ENCODE results near the gene CDKN2AIPNL. TPM values are rescaled to one million over a fixed set of nuclear protein-coding genes. Genes with fewer than 3 reads are reported as not detected.

Gene CDKN2AIPNL
- total RNA-seq, 1 experiment from 2014 or later = 60.5 TPM

- Histone ChIP-seq H3K27me3 (replicated peaks; ENCODE audit: insufficient read depth, low read depth, low read length, poor library complexity) (no peaks in the 10 kb centered on the region), H3K9me3 (ENCODE audit: low read depth, low read length, poor library complexity, severe bottlenecking) (no peaks in the 10 kb centered on the region), H3K4me3 (ENCODE audit: low read depth, low read length, poor library complexity, severe bottlenecking) (no peak overlapping the region), H3K36me3 (ENCODE audit: insufficient read depth, low read length, poor library complexity, severe bottlenecking) (no peaks in the 10 kb centered on the region), H3K27ac (ENCODE audit: low read depth, low read length, poor library complexity, severe bottlenecking) (no peak overlapping the region), H3K4me1 (ENCODE audit: insufficient read depth, low read length, poor library complexity, severe bottlenecking) (peaks cover under 1% of the 10 kb centered on the region)
- POLR2A ChIA-PET (ENCODE audit: low non-redundant PET) = no interaction called here
- intact Hi-C loops (cut with micrococcal nuclease; ENCODE audit: unreplicated experiment) = no loop called here
- TF ChIP-seq EZH2 (IDR thresholded peaks at IDR 0.05; ENCODE audit: borderline replicate concordance, low read depth, low read length, poor library complexity, severe bottlenecking) (no peak), CTCF (conservative IDR thresholded peaks at IDR 0.05; ENCODE audit: low read depth, low read length) (no peak)
- no TSS peak for BruUV-seq (replicated peaks)
- CTCF ChIA-PET = no interaction called here
- DNase-seq (ENCODE audit: low spot score) = no peak
Observed at GRCh38 chr5:134432677-134433359, 21.1 kb upstream of the CDKN2AIPNL start.

GRCh38 chr5:134432174-134432573, 20.5 kb upstream of the CDKN2AIPNL start:
- no peak for TF ChIP-seq CTCF (conservative IDR thresholded peaks at IDR 0.05; ENCODE audit: low read depth, low read length)
- no peak for TF ChIP-seq EZH2 (IDR thresholded peaks at IDR 0.05; ENCODE audit: borderline replicate concordance, low read depth, low read length, poor library complexity, severe bottlenecking)
- no peaks in the 10 kb centered on the region for H3K36me3 ChIP-seq (ENCODE audit: insufficient read depth, low read length, poor library complexity, severe bottlenecking)
- no peak overlapping the region for H3K27ac ChIP-seq (ENCODE audit: low read depth, low read length, poor library complexity, severe bottlenecking)
- H3K9me3 ChIP-seq (ENCODE audit: low read depth, low read length, poor library complexity, severe bottlenecking) = no peaks in the 10 kb centered on the region
- peaks cover 6% of the 10 kb centered on the region for H3K4me1 ChIP-seq (ENCODE audit: insufficient read depth, low read length, poor library complexity, severe bottlenecking)
- no peak overlapping the region for H3K4me3 ChIP-seq (ENCODE audit: low read depth, low read length, poor library complexity, severe bottlenecking)
- BruUV-seq (replicated peaks) = no TSS peak
- ChIA-PET POLR2A (ENCODE audit: low non-redundant PET) (no interaction called here), CTCF (no interaction called here)
- DNase-seq (ENCODE audit: low spot score) = no peak
- H3K27me3 ChIP-seq (replicated peaks; ENCODE audit: insufficient read depth, low read depth, low read length, poor library complexity) = no peaks in the 10 kb centered on the region
- intact Hi-C loops (cut with micrococcal nuclease; ENCODE audit: unreplicated experiment) = no loop called here

- ChIA-PET POLR2A (ENCODE audit: low non-redundant PET) (no interaction called here), CTCF (no interaction called here)
- no peak for DNase-seq (ENCODE audit: low spot score)
- no peaks in the 10 kb centered on the region for H3K9me3 ChIP-seq (ENCODE audit: low read depth, low read length, poor library complexity, severe bottlenecking)
- intact Hi-C loops (cut with micrococcal nuclease; ENCODE audit: unreplicated experiment) = no loop called here
- TF ChIP-seq CTCF (conservative IDR thresholded peaks at IDR 0.05; ENCODE audit: low read depth, low read length) (no peak), EZH2 (IDR thresholded peaks at IDR 0.05; ENCODE audit: borderline replicate concordance, low read depth, low read length, poor library complexity, severe bottlenecking) (no peak)
- H3K27ac ChIP-seq (ENCODE audit: low read depth, low read length, poor library complexity, severe bottlenecking) = no peak overlapping the region
- no peak overlapping the region for H3K4me3 ChIP-seq (ENCODE audit: low read depth, low read length, poor library complexity, severe bottlenecking)
- H3K27me3 ChIP-seq (replicated peaks; ENCODE audit: insufficient read depth, low read depth, low read length, poor library complexity) = no peaks in the 10 kb centered on the region
- peaks cover 6% of the 10 kb centered on the region for H3K4me1 ChIP-seq (ENCODE audit: insufficient read depth, low read length, poor library complexity, severe bottlenecking)
- no TSS peak for BruUV-seq (replicated peaks)
- H3K36me3 ChIP-seq (ENCODE audit: insufficient read depth, low read length, poor library complexity, severe bottlenecking) = no peaks in the 10 kb centered on the region
Observed at GRCh38 chr5:134430001-134430569, 18.4 kb upstream of the CDKN2AIPNL start.

All from A673 (cell line).